ENCODE results near the gene GPS2. TPM values are rescaled to one million over a fixed set of nuclear protein-coding genes. Genes with fewer than 3 reads are reported as not detected.

GPS2 gene
- total and polyA plus RNA-seq, 10 of the 15 experiments (the other 5 are each of a cell fraction or from before 2014, with no cell fraction given), result 10.2 to 96.4 (median 42.5) TPM

- in situ Hi-C loops (cut with MboI), result no loop called here
- H3K4me2 ChIP-seq (ENCODE audit: control insufficient read depth, insufficient read depth), result no peak overlapping the region
- POLR2A ChIA-PET, result interaction anchor here (3.2 kb wide), 1 partner anchor 10 kb away, joined by 21 read pairs; the partner anchor contains the start of gene ACAP1
- no peak for TF ChIP-seq EP300 (IDR thresholded peaks at IDR 0.05; ENCODE audit: borderline replicate concordance in 1 of 2, control insufficient read depth in 1 of 2, low read depth in 2 of 2, low read length in 2 of 2)
- no peak for TF ChIP-seq CUX1 (IDR thresholded peaks at IDR 0.05; ENCODE audit: insufficient replicate concordance, low read depth, low read length)
- TF ChIP-seq E4F1 (IDR thresholded peaks at IDR 0.05; ENCODE audit: borderline replicate concordance, partially characterized antibody), result no peak
- TF ChIP-seq IRF4 (IDR thresholded peaks at IDR 0.05; ENCODE audit: low read depth, low read length), result no peak
- TF ChIP-seq KDM1A (IDR thresholded peaks at IDR 0.05; ENCODE audit: borderline replicate concordance), result no peak
- TF ChIP-seq SMAD5 (IDR thresholded peaks at IDR 0.05; ENCODE audit: low read depth), result no peak
- TF ChIP-seq ESRRA (IDR thresholded peaks at IDR 0.05; ENCODE audit: low read length), result no peak
- no peak for TF ChIP-seq JUNB (IDR thresholded peaks at IDR 0.05)
- TF ChIP-seq BCLAF1 (IDR thresholded peaks at IDR 0.05), result no peak
- TF ChIP-seq NR2C2 (IDR thresholded peaks at IDR 0.05; ENCODE audit: borderline replicate concordance, control insufficient read depth, insufficient read length, low read depth), result no peak
Measured at GRCh38 chr17:7327056-7327455, 11.9 kb upstream of the GPS2 start.

More at GRCh38 chr17:7327056-7327455, 11.9 kb upstream of the GPS2 start:
- DNase-seq (ENCODE audit: low read depth, low spot score) (no peak), FAIRE-seq (no peak), ATAC-seq (no peak)
- Histone ChIP-seq H3K9ac (ENCODE audit: control insufficient read depth, insufficient read depth, low read length) (no peak overlapping the region), H3K9me3 (replicated peaks; ENCODE audit: control insufficient read depth, insufficient read depth, low read length) (no peaks in the 10 kb centered on the region), H3K27me3 (replicated peaks in 1 of 2; ENCODE audit: control insufficient read depth in 2 of 2, insufficient read depth in 2 of 2, low read length in 1 of 2) (no peaks in the 10 kb centered on the region), H3K4me1 (ENCODE audit: control insufficient read depth, insufficient read depth, low read length) (peaks cover 23% of the 10 kb centered on the region), H3K79me2 (ENCODE audit: control insufficient read depth, insufficient read depth, low read length) (peaks cover 17% of the 10 kb centered on the region), H3K27ac (ENCODE audit: control insufficient read depth, insufficient read depth) (no peak overlapping the region), H4K20me1 (ENCODE audit: control insufficient read depth, insufficient read depth) (no peaks in the 10 kb centered on the region), H3K36me3 (ENCODE audit: control insufficient read depth in 2 of 2, insufficient read depth in 2 of 2, low read length in 1 of 2) (peaks cover 6 to 20% of the 10 kb centered on the region in 2 experiments; a peak in 3 of 4 replicates), H3K4me3 (no peak overlapping the region), H2AFZ (ENCODE audit: control insufficient read depth, low read depth, low read length) (no peak overlapping the region)
- 97% methylated on average over 7 of the region's 7 CpGs for WGBS (ENCODE audit: insufficient coverage, insufficient replicate concordance, low lambda C conversion rate, missing lambda C conversion rate)
- SMC1A ChIA-PET (ENCODE audit: uncharacterized antibody, unreplicated experiment), result interaction anchor here (0.9 to 3.5 kb wide), 2 partner anchors 10 to 77 kb away, joined by 3 to 21 read pairs; partner anchors contain the start of genes ACAP1 and TMEM256
- CTCF ChIA-PET, result interaction anchor here (0.7 to 7.9 kb wide), 4 partner anchors 10 to 109 kb away, joined by 3 to 49 read pairs (median 25); partner anchors contain the start of gene ACAP1
- BruUV-seq (replicated peaks), result TSS peak; percentile 30
- intact Hi-C loops (cut with micrococcal nuclease; ENCODE audit: unreplicated experiment), result no loop called here
- RAD21 ChIA-PET (ENCODE audit: unreplicated experiment), result interaction anchor here (1.5 to 2.2 kb wide), 2 partner anchors 10 to 27 kb away, joined by 3 to 10 read pairs; partner anchors contain the start of gene ACAP1

All from GM12878 (cell line).